ENCODE data around the gene STRN3.
"Not testable (repeated sequence)": the region's sequence is repeated elsewhere in the genome, so short reads cannot be mapped to it uniquely, and the experiment has no call there.

DNA sequence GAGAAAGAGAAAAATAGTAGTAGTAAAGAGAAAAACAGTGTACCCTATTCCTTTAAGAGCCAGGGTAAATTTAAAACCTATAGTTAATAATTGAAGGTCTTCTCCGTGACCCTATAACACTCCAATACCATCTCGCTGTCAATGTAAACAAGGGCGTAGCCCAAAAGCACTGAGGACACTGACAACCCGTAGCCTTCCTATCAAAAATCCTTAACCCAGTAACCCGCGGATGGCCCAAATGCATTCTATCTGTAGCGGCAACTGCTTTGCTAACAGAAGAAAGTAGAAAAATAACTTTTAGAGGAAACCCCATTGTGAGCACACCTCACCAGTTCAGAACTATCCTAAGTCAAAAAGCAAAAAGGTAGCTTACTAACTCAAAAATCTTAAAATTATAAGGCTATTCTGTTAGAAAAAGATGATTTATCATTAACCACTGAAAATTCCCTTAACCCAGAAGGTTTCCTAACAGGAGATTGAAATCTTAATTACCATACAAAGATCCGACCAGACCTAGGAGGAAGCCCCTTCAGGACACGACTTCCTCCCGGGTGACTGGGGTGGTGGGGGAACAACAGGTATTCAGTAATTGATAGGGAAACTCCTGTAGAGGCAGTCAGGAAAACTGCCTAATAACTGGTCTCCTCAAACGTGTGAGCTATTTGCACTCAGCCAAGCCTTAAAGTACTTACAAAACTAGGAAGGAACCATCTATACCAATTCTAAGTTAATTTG is 58.6 kb downstream of the STRN3 start:
- TF ChIP-seq, protein P1, sequence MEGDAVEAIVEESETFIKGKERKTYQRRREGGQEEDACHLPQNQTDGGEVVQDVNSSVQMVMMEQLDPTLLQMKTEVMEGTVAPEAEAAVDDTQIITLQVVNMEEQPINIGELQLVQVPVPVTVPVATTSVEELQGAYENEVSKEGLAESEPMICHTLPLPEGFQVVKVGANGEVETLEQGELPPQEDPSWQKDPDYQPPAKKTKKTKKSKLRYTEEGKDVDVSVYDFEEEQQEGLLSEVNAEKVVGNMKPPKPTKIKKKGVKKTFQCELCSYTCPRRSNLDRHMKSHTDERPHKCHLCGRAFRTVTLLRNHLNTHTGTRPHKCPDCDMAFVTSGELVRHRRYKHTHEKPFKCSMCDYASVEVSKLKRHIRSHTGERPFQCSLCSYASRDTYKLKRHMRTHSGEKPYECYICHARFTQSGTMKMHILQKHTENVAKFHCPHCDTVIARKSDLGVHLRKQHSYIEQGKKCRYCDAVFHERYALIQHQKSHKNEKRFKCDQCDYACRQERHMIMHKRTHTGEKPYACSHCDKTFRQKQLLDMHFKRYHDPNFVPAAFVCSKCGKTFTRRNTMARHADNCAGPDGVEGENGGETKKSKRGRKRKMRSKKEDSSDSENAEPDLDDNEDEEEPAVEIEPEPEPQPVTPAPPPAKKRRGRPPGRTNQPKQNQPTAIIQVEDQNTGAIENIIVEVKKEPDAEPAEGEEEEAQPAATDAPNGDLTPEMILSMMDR (IDR thresholded peaks at IDR 0.05), result not testable (repeated sequence)
- TF ChIP-seq POLR2A, EP300 (IDR thresholded peaks at IDR 0.05): not testable (repeated sequence)
